Activated CD4-positive, alpha-beta T cell treated with anti-CD3 and anti-CD28 coated beads, Interleukin-2, amount 10 ng/mL, durations not matched to agents 7 days and 5 days (primary cell): Measurements from ENCODE around the gene CALM3. TPM values are rescaled to one million over a fixed set of nuclear protein-coding genes. Genes with fewer than 3 reads are reported as not detected.

Experiments
- CTCF ChIA-PET: fragments of 350-600 bp; sonication (Branson Sonifier 250); formaldehyde crosslinking; loops from one replicate; lab custom pipeline; 2021; ENCODE audit warnings: antibody characterized with exemption; lab: Charles Lee
- POLR2A ChIA-PET: fragments of 350-600 bp; sonication (Branson Sonifier 250); formaldehyde crosslinking; loops from one replicate; lab custom pipeline; 2021; ENCODE audit warnings: antibody characterized with exemption; lab: Charles Lee
- DNase-seq: peaks from one replicate; pipeline ENCODE4 v3.0.0-alpha.2; 2020
- H3K27ac Mint-ChIP-seq: one replicate; pipeline ENCODE4 v1.8.0; 2021; ENCODE audit warnings: mild to moderate bottlenecking, moderate library complexity, mixed read lengths
- H3K27me3 Mint-ChIP-seq: one replicate; pipeline ENCODE4 v1.8.0; 2021; ENCODE audit warnings: mixed read lengths
- H3K36me3 Mint-ChIP-seq: one replicate; pipeline ENCODE4 v1.8.0; 2021; ENCODE audit warnings: low read depth, mixed read lengths
- H3K4me1 Mint-ChIP-seq: one replicate; pipeline ENCODE4 v1.8.0; 2021; ENCODE audit warnings: mixed read lengths
- H3K4me3 Mint-ChIP-seq: one replicate; pipeline ENCODE4 v1.8.0; 2021; ENCODE audit warnings: mild to moderate bottlenecking, moderate library complexity, mixed read lengths
- H3K9me3 Mint-ChIP-seq: one replicate; pipeline ENCODE4 v1.8.0; 2021; ENCODE audit warnings: mixed read lengths
- total RNA-seq, 2 experiments: library from RNA; stranded (reverse); gene quantifications; one replicate each; pipeline ENCODE4 v1.2.3, GENCODE V29; 2021

Gene CALM3
- total RNA-seq, 2 experiments from 2014 or later, result 700 to 784 TPM

DNA sequence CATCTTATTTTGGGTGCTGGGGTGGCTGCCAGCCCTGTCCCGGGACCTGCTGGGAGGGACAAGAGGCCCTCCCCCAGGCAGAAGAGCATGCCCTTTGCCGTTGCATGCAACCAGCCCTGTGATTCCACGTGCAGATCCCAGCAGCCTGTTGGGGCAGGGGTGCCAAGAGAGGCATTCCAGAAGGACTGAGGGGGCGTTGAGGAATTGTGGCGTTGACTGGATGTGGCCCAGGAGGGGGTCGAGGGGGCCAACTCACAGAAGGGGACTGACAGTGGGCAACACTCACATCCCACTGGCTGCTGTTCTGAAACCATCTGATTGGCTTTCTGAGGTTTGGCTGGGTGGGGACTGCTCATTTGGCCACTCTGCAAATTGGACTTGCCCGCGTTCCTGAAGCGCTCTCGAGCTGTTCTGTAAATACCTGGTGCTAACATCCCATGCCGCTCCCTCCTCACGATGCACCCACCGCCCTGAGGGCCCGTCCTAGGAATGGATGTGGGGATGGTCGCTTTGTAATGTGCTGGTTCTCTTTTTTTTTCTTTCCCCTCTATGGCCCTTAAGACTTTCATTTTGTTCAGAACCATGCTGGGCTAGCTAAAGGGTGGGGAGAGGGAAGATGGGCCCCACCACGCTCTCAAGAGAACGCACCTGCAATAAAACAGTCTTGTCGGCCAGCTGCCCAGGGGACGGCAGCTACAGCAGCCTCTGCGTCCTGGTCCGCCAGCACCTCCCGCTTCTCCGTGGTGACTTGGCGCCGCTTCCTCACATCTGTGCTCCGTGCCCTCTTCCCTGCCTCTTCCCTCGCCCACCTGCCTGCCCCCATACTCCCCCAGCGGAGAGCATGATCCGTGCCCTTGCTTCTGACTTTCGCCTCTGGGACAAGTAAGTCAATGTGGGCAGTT is 8.6 kb downstream of the CALM3 start:
- Mint-ChIP-seq H3K4me3 (no peak overlapping the region), H3K36me3 (peaks cover 54% of the 10 kb centered on the region), H3K27ac (peak overlapping the region; percentile 33), H3K4me1 (peaks cover 73% of the 10 kb centered on the region), H3K27me3 (no peaks in the 10 kb centered on the region), H3K9me3 (no peaks in the 10 kb centered on the region)
- ChIA-PET POLR2A (no interaction called here), CTCF (interaction anchor here (0.6 to 6.5 kb wide), 2 partner anchors 35 to 52 kb away, joined by 3 to 78 read pairs; partner anchors contain the start of gene DACT3)
- no peak for DNase-seq

DNA sequence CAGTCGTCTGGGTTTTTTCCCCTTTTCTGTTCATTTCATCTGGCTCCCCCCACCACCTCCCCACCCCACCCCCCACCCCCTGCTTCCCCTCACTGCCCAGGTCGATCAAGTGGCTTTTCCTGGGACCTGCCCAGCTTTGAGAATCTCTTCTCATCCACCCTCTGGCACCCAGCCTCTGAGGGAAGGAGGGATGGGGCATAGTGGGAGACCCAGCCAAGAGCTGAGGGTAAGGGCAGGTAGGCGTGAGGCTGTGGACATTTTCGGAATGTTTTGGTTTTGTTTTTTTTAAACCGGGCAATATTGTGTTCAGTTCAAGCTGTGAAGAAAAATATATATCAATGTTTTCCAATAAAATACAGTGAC is 9.3 kb downstream of the CALM3 start:
- POLR2A ChIA-PET, result interaction anchor here (0.9 to 2.2 kb wide), 2 partner anchors 9 to 52 kb away, joined by 3 to 26 read pairs; partner anchors contain the start of gene CALM3
- Mint-ChIP-seq H3K9me3 (no peaks in the 10 kb centered on the region), H3K36me3 (peaks cover 54% of the 10 kb centered on the region), H3K4me1 (peaks cover 73% of the 10 kb centered on the region), H3K4me3 (peak overlapping the region; percentile 53), H3K27me3 (no peaks in the 10 kb centered on the region), H3K27ac (peak overlapping the region; percentile 92)
- no peak for DNase-seq
- CTCF ChIA-PET, result interaction anchor here (1.1 to 6.5 kb wide), 6 partner anchors 10 to 214 kb away, joined by 3 to 78 read pairs (median 8); partner anchors contain the start of genes CALM3 and DACT3

DNA sequence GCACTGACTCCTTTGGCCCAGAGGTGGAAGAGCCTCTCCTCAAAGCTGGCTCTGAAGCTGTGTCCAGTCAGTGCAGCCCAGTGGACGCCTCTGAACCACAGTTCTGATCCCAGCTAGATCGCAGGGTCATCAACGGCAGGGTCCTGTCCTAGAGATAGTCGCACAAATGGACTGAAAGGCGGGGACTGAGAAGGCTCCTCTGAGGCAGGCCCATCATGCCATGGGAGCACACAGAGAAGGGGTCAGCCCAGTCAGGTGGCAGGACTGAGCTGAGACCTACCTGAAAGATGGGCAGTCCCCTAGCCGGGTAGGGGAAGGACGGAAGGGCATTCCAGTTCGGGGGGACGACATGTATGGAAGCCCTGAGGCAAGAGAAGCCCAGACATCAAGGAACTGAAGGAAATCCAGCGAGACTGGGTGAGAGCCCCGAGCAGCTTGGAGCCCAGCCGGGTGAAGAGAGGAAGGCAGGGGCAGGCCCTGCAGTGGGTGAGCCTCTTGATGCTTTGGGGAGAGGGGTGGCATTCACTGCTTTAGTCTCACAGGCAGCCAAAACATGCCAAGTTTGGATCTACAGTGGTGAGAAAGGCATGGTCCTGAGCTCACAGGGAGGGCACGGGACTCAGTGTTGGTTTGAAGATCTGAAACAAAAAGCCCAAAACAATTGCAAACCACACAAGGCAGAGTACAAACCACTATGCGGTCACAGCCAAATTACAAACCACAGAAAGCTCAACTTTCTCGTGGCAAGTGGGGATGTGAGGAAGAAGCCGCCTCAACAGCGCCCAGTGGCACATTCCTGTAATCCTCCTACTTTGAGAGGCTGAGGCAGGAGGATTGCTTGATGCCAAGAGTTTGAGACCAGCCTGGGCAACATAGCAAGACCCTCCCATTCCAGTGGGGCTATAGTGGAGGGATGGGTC is 10.0 kb downstream of the CALM3 start:
- CTCF ChIA-PET, result interaction anchor here (0.6 to 6.5 kb wide), 10 partner anchors 9 to 215 kb away, joined by 3 to 78 read pairs (median 6); partner anchors contain the start of genes CALM3 and DACT3
- Mint-ChIP-seq H3K4me1 (peaks cover 75% of the 10 kb centered on the region), H3K36me3 (peaks cover 48% of the 10 kb centered on the region)

DNA sequence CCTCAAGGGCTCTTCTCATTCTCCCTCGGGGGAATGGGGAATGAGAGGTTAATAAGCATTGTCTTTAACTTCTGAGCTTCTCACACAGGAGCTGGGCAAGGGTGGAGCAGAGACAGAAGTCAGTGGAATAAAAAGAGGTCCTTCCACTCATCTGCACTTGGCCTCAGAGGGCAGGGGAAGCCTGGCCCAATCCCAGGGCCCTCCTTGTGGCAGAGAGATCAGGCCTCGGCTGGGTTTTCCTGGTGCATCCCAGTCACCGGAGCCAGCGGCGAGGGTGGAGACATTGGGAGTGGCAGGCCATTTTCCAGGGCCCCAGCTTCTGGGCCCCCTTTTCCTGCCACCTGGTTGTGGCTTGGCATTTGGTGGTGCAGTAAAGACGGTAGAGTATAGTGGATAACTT is 10.6 kb downstream of the CALM3 start:
- peaks cover 74% of the 10 kb centered on the region for H3K4me1 Mint-ChIP-seq
- ChIA-PET CTCF (interaction anchor here (0.6 to 6.5 kb wide), 9 partner anchors 10 to 216 kb away, joined by 3 to 78 read pairs (median 4); partner anchors contain the start of gene DACT3), POLR2A (interaction anchor here (0.9 to 2.2 kb wide), 2 partner anchors 10 to 49 kb away, joined by 3 to 26 read pairs; partner anchors contain the start of genes CALM3 and DACT3)
- H3K9me3 Mint-ChIP-seq, result no peaks in the 10 kb centered on the region
- H3K27me3 Mint-ChIP-seq, result no peaks in the 10 kb centered on the region
- peak overlapping the region; percentile 53 for H3K4me3 Mint-ChIP-seq
- peak overlapping the region; percentile 92 for H3K27ac Mint-ChIP-seq
- H3K36me3 Mint-ChIP-seq, result peaks cover 43% of the 10 kb centered on the region
- DNase-seq, result no peak

More for the DNA sequence above, 10.0 kb downstream of the CALM3 start:
- POLR2A ChIA-PET, result interaction anchor here (0.9 to 2.2 kb wide), 2 partner anchors 10 to 51 kb away, joined by 3 to 26 read pairs; partner anchors contain the start of gene CALM3
- Mint-ChIP-seq H3K4me3 (peak overlapping the region; percentile 53), H3K27me3 (no peaks in the 10 kb centered on the region), H3K9me3 (no peaks in the 10 kb centered on the region), H3K27ac (peak overlapping the region; percentile 92)
- DNase-seq, result peak; percentile 65

DNA sequence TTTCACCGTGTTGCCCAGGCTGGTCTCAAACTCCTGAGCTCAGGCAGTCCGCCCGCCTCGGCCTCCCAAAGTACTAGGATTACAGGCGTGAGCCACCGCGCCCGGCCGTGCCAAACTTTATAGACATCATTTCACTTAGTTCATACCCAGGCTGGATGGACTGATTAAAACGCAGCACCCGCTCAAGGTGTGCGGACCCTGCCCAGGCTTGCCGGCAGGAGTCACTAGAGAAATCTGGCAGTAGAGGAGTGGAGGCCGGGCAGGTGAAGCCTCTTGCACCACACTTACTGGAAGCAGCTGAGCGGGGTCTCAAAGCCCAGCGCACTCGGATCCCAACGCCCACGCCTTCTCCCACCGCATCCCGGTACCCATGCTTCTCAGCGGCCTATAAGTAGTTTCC is 12.4 kb downstream of the CALM3 start:
- ChIA-PET CTCF (interaction anchor here (0.6 to 6.5 kb wide), 17 partner anchors 8 to 328 kb away, joined by 3 to 78 read pairs (median 5); partner anchors contain the start of genes CALM3 and DACT3), POLR2A (interaction anchor here (0.7 kb wide), 1 partner anchor 20 kb away, joined by 3 read pairs; no protein-coding TSS in a partner anchor)
- Mint-ChIP-seq H3K4me3 (no peak overlapping the region), H3K4me1 (peaks cover 81% of the 10 kb centered on the region), H3K9me3 (no peaks in the 10 kb centered on the region), H3K27ac (peak overlapping the region; percentile 88), H3K36me3 (peaks cover 28% of the 10 kb centered on the region), H3K27me3 (no peaks in the 10 kb centered on the region)
- no peak for DNase-seq

DNA sequence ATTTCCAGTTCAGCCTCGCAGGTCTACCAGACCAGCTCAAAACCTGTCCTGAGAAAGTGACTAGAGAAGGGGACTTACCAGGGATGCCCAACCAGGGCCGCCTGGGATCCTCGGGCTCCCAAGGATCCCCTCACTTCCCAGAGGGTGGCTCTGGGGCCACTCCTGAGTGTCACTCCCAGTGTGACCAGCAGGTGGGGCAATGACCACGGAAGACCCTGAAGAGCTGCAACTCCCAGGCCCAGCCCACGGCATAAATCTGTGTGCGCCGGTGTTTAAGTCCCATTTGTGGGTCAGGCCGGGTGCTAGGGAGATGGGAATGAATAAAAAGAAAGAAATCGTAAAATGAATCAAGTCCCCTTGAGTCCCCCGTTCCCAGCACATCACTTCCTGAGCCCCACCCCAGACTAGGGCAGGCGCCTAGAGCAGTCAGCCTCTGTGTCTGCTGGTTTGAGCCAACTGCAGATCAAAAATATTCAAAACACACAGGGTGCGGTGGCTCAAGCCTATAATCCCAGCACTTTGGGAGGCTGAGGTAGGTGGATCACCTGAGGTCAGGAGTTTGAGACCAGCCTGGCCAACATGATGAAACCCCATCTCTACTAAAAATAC is 13.1 kb downstream of the CALM3 start:
- POLR2A ChIA-PET, result interaction anchor here (0.7 kb wide), 2 partner anchors 20 to 47 kb away, joined by 3 read pairs; partner anchors contain the start of gene DACT3
- Mint-ChIP-seq H3K4me1 (peaks cover 82% of the 10 kb centered on the region), H3K27me3 (no peaks in the 10 kb centered on the region), H3K4me3 (no peak overlapping the region), H3K27ac (peak overlapping the region; percentile 79), H3K9me3 (no peaks in the 10 kb centered on the region), H3K36me3 (peaks cover 21% of the 10 kb centered on the region)
- CTCF ChIA-PET, result interaction anchor here (0.7 to 6.5 kb wide), 22 partner anchors 8 to 328 kb away, joined by 3 to 78 read pairs (median 4); partner anchors contain the start of genes CALM3, DACT3 and PTGIR
- DNase-seq, result peak; percentile 83

DNA sequence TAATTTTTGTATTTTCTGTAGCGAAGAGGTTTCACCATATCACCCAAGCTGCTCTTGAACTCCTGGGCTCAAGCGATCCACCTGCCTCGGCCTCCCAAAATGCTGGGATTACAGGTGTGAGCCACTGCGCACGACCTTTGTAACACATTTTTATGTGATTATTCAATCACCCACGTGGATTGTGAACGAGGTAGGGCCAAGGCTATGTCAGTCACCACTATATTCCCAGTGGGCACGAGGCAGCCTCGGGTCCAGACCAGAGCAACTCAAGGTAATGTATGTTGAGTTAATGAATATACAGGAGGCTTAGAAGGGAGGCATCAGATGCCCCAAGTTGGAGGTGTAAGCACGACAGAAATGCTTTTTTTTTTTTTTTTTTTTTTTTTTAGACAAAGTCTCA is 14.8 kb downstream of the CALM3 start:
- CTCF ChIA-PET, result interaction anchor here (1.3 to 6.5 kb wide), 7 partner anchors 10 to 46 kb away, joined by 5 to 78 read pairs (median 8); partner anchors contain the start of gene DACT3
- POLR2A ChIA-PET, result no interaction called here
- H3K27me3 Mint-ChIP-seq, result no peaks in the 10 kb centered on the region
- peaks cover 4% of the 10 kb centered on the region for H3K36me3 Mint-ChIP-seq
- DNase-seq, result no peak
- H3K4me3 Mint-ChIP-seq, result no peak overlapping the region
- no peaks in the 10 kb centered on the region for H3K9me3 Mint-ChIP-seq
- H3K27ac Mint-ChIP-seq, result peak overlapping the region; percentile 72
- peaks cover 83% of the 10 kb centered on the region for H3K4me1 Mint-ChIP-seq

DNA sequence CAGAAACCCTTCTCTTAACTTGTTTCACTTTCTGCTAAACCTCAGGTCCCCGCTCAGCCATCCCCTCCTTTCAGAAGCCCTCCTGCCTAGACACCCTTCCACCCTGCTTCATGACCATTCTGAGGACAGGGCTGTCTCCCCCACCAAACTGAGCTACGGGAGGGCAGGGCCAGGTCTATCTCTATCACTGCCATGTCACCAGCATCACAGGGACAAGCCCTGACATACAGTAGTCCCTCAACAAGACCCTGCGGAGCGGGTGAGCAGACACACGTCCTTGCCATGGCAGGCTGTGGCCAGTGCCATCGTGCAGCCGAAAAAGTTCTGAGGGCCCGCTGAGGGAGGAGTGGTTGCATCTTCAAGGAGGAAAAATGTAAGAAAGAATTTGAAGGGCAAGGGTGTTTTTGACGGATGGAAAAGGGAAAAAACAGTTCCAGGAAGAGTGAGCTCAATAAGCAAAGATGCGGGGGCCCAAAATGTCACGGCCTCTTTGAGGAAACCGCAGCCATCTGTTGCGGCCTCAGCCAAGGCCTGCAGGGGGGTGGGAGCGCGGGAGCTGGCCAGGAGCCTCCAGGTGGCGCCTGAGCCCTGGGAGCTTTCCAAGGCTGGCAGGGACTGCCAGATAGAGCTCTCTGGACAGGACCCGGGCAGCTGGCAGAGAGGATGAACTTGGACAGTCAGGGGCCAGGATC is 15.6 kb downstream of the CALM3 start:
- ChIA-PET CTCF (interaction anchor here (0.6 to 2.7 kb wide), 15 partner anchors 8 to 1775 kb away, joined by 3 to 20 read pairs (median 5); partner anchors contain the start of gene DACT3), POLR2A (interaction anchor here (0.7 to 1.1 kb wide), 3 partner anchors 21 to 845 kb away, joined by 3 to 4 read pairs (median 3); partner anchors contain the start of gene DACT3)
- Mint-ChIP-seq H3K27ac (peak overlapping the region; percentile 92), H3K9me3 (no peaks in the 10 kb centered on the region), H3K36me3 (peaks cover 2% of the 10 kb centered on the region), H3K4me3 (peak overlapping the region; percentile 55), H3K4me1 (peaks cover 81% of the 10 kb centered on the region), H3K27me3 (no peaks in the 10 kb centered on the region)
- DNase-seq, result peak; percentile 39

DNA sequence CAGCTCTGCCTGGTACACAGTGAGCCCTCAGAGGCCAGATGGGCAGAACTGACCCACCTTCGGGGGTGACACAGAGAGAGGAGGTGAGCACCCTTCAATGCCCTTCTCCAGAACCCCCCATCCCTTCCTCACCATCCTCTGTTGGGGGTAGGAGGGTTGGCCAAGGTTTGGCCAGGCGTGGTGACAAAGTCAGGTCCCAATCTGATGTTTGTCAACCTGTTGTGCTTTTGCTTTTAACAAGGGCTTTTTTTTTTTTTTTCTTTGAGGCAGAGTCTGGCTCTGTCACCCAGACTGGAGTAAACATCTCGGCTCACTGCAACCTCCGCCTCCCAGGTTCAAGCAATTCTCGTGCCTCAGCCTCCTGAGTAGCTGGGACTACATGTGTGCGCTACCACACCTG is 16.5 kb downstream of the CALM3 start:
- ChIA-PET CTCF (interaction anchor here (0.6 to 2.7 kb wide), 10 partner anchors 9 to 110 kb away, joined by 3 to 20 read pairs (median 6); partner anchors contain the start of gene DACT3), POLR2A (interaction anchor here (0.6 to 1.1 kb wide), 3 partner anchors 20 to 90 kb away, joined by 3 to 5 read pairs (median 4); partner anchors contain the start of gene DACT3)
- peaks cover 81% of the 10 kb centered on the region for H3K4me1 Mint-ChIP-seq
- H3K27ac Mint-ChIP-seq, result peak overlapping the region; percentile 92
- H3K36me3 Mint-ChIP-seq, result peaks cover 6% of the 10 kb centered on the region
- H3K27me3 Mint-ChIP-seq, result no peaks in the 10 kb centered on the region
- H3K4me3 Mint-ChIP-seq, result no peak overlapping the region
- DNase-seq, result peak; percentile 22
- no peaks in the 10 kb centered on the region for H3K9me3 Mint-ChIP-seq

DNA sequence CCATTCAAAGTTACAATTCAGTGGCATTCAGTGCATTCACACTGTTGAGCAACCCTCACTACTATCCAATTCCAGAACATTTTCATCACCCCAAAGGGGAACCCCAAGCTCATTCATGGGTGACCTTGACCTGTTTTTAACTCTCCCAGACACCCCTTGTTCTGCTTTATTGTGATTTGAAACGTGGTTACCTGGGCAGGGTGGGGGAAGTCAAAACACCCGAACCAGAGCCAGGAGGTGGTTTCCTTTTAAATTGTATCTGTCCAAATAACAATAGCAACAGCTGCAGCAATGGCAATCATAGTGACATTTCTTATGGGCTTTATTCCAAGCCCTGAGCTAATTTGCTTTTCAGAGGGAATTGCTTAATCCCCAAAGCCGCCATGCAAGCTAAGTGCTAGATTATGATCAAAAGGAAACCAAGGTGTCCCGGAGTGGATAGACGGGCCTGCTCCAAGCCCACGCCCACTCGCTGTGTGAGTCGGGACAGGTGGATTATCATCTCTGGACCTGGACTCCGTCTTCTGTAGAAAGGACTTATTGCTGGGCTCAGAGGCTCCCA is 17.6 kb downstream of the CALM3 start:
- Mint-ChIP-seq H3K27ac (peak overlapping the region; percentile 92), H3K4me1 (peaks cover 78% of the 10 kb centered on the region), H3K4me3 (peak overlapping the region; percentile 14), H3K9me3 (no peaks in the 10 kb centered on the region), H3K36me3 (peaks cover 6% of the 10 kb centered on the region), H3K27me3 (no peaks in the 10 kb centered on the region)
- ChIA-PET POLR2A (no interaction called here), CTCF (interaction anchor here (0.6 to 2.3 kb wide), 5 partner anchors 9 to 679 kb away, joined by 3 to 7 read pairs (median 4); no protein-coding TSS in a partner anchor)
- DNase-seq, result peak; percentile 41
